Endometrium (tissue), 2 donors: ENCODE measurements around the gene EPB41L4A.

Source experiments
- FAIRE-seq: peaks from 2 replicates; lab custom pipeline; 2012; peaks lifted over from hg19 to GRCh38; lab: Jason Lieb, UNC
- donor health status: control.
- donor health status: control.

The EPB41L4A gene

DNA sequence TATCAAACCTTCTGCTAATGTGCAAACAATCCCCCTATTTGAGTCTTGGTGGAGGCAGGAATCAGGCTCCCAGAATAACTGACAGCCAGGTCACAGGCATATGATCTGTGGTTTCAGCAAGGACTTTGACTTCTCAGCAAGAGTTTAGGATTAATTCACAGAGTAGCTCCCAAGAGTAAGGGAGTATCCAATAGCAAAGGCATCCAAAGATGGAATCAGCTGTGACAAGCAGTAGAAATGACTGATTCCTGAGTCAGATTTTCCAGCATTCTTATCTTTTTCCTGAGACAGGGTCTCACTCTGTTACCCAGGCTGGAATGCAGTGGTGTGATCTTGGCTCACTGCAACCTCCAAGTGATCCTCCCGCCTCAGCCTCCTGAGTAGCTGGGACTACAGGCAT is 108.3 kb downstream of the EPB41L4A start:
- FAIRE-seq, result no peak

DNA sequence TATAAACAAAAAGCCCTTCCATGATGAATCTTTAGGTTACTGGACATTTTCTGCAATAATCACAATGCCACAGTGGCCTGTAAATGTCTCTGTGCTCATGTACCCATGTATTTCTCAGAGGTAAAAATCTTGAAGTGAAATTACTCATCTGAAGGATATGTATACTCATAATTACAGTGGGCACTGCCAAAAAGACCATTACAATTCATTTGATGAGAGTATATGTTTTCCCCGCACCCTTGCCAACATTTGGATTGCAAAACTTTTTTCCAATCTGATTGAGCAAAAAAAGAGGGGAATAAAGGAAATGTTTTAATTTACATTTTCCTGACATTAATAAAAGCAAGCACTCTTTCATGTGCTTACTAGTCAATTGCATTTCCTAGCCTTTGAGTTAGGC is 110.5 kb downstream of the EPB41L4A start:
- no peak for FAIRE-seq

DNA sequence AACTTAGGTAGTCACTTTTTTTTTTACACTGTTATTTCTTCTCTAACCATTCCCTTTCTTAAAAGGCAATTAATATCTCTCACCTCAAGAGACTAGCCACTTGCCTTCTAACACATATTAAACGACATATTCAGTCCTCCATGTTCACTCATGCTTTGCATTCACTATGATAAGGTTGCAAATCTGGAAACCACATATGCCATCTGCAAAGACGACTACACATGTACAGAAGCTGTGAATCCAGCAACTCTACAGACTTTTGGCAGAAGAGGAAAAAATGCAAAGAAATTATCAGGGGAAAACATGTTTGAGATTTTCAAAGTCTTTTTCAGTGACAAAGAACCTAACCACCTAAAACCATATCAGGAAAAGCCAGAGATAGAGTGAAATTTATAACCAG is 112.1 kb downstream of the EPB41L4A start:
- FAIRE-seq, result no peak

DNA sequence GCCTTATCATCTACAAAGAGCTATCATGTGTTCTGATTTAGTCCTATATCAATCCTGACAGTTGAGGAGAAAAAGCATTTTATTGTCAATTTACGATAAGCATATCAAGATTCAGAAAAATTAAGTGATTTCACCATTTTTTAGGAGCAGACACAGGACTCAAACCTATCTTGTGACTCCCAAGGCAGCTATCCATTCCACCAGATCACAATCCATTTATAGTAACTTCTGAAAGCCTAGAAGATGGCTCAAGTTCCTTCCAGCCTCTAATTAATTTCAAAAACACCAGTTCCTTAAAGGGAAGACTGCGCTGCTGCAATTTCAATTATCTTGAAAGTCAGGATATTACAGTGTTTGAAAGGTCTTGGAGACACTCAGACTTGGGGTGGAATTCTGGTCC is 114.3 kb downstream of the EPB41L4A start:
- FAIRE-seq, result no peak

DNA sequence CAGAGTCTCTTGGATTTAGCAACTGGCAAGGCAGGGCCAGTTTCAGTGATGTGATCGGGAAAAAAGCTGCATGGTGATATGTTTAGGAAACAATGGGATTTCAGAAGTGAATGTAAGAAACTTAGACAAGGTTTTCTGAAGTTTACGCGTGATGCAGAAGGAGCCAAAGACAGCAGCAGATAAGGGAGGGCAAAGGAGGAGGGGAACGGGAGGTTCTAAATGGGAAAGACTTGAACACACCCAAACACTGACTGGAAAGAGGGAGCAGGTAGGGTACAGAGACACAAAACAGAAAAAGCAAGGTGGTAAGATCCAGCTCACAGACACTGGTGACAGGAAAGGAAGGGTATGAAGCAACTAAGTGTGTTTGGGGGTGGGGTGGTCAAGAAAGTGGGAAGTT is 115.4 kb downstream of the EPB41L4A start:
- no peak for FAIRE-seq

DNA sequence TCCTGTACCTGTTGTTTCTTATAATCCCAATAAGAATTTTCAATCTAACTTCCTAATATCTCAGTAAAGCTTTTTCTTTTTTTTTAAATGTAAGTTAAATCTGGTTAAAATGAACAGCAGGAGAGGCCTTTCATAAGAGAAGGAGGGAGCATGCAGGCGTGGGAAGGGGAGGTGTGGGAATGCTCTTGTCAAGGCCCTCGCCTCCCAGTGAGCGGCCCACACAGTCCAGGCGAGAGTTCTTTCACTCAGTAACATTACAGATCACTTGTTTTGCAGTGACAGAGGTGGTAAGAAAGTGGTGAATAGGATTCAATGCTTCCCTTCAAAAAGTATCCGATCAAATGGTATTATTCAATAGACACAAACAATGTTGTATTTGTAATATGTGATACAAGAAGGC is 125.0 kb downstream of the EPB41L4A start:
- no peak for FAIRE-seq

DNA sequence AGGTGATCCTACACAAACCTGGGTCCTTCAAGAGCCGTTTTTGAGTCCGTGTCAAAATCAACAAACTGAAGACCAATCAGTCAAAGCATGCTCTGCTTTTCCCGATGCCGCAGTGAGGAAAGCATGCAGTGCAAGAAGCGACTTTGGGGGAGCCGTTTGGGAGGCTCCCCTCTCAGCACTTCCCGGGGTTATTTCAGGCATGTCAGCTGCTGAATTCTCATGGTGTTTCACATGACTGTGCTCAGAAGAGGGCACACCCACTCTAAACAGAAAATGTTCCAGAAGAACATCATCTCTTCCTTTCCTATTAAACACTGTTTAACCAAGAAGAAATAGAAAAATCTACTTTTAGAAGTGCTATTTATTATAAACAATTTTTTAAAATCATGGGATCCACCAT is 125.5 kb downstream of the EPB41L4A start:
- FAIRE-seq, result no peak

DNA sequence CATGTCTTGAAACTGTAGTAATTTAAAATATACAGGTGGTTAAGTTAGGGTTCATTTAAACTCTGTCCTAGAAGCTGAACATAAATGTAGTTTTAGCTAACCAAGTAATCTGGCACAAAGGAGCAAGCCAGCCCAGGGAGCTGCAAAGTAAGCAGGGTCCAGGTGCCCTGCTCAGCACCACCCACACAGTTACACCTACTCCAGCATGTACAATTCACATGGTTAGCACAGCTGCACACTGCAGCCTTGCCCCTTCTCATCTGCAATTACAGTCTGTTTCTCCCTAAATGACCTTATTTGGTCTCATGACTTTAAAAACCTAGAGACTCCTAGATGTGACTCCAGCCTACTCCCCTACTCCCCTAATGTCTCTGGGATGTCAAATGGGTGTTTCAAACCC is 128.4 kb downstream of the EPB41L4A start:
- no peak for FAIRE-seq

DNA sequence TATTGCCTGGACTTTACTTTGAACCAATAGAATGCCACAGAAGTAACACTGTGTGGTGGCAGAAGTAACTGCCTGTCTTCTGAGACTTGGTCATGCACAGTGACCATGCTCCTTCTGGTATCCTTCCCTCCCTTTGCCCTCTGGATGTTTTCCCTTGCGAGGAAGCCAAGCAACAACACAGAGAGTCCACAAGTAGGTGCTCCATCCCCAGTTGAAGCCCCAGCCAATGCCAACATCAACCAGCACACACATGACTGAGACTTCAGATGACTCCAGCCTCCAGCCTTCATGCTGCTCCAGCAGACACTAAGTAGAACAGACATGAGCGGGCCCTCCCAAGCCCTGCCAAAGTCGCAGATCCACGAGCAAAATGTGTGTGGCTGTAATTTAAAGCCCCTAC is 129.6 kb downstream of the EPB41L4A start:
- no peak for FAIRE-seq

DNA sequence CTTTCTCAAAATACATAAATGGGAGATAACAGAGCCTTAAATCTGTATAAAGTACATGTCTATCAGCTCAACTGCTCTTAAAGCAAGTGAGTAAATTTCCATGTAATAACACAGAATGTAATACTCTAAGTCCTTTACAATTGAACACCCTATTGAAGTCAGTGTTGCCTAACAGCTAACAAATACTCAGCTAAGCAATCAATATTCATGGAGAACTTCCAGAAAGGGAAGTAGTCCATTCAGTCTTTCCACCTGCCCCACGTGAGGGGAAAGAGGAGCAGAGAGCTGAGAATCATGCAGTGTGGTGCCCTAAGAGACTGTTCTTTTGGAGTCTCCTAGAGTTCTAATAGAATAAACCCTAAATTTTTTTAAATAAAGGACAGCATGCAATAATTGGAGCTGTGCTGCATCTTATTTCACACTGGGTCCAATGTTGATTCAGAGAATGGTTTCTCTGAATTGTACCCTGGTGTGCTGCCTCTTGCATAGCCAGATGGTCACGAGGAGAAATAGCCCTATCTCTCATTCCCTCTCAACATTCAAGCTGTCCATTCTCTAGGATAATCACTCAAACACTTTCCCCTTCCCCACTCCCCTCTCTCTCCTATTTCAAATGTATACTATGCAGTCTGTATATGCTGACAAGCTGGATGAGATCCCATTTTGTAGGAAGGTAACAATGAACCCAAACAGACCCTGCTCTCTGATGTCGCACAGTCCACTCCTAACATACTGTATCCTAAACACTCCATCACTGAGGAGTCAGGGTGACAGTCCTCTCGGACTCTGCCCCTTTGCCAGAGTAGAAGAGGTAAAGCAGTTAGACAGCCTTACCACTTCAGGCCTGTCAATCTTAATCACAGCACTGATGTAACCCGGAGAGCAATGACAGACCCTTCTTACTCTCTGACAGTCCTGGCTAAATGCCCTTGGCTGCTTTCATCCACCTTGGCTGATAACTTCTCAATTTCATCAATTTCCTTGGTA is 134.8 kb downstream of the EPB41L4A start:
- no peak for FAIRE-seq

DNA sequence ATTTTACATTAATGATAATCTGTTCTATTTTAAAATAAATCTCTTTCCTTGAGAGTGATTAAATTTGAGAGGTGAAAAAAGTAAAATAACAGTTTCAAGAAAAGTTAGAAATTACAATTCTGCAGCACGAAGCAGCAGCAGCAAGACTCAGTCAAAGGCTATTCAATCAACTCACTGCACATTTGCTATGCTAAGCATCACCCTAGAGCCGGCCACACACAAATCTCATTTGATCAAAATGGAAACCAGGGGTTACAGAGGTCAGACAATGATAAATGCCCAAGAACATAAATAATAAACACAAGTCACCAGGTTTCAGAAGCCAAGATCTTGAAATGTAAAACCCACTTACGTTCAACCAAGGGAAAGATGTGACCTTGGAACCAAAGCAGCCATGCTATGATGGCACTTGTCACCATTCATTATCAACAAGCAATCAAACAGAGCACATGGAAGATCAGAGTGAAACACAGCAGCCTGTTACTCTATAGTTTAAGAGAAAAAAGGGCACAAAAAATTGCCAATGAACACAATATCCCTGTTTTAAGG is 136.0 kb downstream of the EPB41L4A start:
- no peak for FAIRE-seq

DNA sequence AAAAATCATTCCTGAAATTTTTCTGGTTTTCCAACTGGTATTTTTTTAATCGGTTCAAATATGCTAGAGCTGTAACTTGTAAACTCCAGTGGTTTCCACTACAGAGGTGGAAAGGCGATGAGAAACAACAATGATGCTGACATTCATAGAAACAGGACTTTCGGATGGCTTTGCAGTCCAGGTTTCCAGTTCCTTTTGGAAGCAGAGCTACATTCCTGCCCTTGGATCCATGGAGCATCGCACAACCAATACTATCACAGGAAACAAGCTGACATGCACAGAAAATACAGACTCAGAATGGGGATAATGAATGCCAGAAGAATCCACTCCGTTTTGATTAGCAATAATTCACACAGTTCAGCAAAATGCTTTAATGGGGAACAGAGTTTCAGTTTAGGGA is 140.0 kb downstream of the EPB41L4A start:
- no peak for FAIRE-seq

DNA sequence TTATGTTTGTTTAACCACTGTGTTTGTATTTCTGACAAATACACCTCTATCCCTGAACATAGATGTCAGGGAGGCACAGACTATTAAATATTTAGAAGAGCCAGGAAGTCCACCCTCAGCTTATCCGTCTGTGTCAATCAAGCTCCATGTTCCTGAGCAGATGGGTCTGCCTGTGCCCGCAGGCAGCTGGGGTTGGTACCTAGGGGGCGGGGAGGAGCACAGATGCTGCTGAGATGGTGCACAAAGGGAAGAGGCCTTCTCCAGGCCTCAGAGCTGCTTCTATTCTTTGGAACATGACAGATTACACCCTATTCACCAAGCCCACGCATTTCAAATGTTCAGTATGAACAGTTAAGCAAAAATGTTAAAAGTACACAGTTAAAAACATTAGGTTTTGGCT is 142.1 kb downstream of the EPB41L4A start:
- no peak for FAIRE-seq

DNA sequence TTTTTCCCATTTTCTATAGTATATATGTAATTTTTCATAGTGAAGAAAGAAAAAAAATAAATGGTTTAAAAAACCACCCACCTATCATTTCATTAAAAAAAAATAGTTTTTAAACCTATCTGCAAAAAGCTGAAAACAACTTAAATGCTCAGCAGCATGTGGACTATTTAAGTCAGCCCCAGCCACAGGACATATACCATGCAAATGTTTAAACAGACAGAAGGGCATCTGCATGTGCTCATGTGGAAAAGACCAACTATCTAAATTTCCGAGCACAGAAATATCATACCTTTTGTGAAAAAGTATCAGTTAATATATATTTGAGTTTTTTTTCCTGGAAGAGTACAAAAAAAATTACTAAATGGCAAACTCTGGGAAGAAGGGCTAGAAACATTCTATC is 143.4 kb downstream of the EPB41L4A start:
- no peak for FAIRE-seq

DNA sequence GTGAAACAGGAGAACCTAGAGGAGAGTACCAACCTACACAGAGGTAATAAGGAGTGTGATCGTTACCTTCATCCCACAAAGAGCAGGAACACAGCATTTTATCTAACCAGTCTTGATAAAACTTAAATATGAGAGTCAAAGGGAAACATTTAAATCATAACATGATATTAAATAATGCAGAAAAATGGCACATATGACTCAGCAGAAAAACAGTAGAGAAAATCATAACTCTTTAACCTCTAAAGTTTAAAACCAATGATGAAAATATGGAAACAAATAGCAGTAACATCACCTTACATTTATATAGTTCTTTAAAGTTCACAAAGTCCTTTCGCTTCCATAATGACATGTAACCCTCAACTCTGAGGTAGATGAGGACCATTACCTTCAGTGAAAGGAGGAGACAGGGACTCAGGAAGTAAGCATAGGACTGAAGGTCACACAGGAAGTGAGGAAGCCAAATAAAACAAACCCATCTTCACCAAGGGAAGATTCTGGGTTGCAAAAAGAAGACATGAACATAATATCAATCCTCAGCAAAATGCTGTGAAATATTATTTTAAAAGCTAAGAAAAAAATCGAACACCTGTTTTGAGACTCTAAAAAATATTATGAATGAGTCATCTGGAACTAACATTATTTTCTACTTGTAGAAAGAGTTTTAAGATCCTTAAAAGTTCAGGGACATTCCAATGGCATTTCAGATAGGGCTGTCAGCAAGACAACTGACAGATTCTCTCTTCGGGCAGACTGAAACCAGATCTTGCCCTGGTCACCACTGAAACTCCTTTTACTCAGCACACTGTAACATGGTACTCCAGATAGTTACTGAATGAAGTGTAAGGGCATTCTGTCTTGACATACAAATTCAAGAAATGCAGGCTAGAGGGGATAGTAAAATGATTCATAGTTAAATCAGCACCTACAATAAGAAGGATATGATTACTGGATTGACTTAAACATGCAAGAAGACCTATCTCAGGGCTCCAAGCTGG is 148.5 kb downstream of the EPB41L4A start:
- FAIRE-seq, result no peak

DNA sequence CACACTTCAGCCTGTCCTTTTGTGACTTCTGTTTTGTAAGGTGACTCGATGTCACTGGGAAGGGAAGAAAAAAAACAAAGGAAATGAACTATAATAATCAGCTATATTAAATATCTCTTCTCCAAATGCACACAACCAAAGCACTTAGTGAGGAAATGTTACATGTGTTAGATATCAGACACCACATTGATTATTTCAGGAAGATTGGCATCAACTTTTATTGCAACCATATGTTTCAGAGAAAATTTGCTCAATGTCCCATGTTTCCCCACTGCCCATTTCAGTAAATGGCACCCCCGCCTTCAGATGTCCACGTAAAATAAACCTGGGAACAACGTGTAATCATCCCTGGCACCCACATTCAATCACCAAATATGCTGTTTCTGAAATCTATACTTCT is 151.8 kb downstream of the EPB41L4A start:
- no peak for FAIRE-seq

DNA sequence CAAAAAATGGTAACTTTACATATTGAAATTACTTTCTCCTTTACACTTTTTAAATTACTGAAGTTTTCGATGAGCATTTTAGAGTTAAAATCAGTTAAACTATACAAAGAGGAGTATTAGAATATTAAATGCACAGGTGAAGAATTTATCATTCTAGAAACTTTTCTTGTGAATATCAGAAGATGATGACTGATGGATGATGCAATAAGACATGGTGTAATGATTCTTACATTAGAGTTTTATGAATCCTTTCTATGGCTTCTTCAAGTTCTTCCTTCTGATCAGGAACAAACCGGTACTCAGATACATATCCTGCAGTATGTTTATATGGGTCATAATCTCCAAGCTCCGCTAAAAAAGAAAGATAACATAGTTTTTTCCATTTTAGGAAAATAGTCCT is 154.4 kb downstream of the EPB41L4A start:
- FAIRE-seq, result no peak

DNA sequence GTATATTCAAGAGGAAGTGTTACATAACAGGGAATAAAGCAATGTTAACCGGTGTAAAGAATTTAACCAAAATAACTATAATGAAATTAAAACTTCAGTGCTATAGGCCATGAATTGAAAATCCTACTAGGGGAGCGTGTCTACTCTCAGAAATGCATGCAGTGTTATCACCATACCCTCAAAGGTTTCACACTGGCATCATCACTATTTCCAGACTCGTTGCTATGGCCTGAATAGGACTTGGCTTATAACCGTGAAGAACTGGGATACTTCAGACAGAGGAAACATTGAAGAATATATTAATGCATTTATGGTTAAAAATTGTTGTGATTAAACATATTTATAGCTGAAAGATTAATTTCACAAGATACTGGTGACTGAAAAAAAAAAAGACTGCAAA is 154.9 kb downstream of the EPB41L4A start:
- no peak for FAIRE-seq

DNA sequence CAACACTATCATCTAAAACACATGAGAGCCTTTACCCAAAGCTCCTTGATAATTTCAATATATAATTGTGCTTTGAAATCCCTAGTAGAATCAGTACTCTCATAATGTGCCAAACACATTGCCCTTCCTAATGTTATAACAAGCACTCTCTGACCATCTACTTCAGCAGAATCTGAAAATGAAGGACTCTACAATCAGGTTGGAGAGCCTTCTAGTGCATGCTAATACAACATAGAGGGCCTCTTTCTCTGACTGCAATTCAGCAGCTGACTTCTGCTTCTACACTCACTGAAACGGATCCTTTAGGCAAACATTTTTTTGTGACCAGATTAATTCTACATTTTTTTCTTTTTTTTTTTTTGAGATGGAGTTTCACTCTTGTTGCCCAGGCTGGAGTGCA is 155.6 kb downstream of the EPB41L4A start:
- no peak for FAIRE-seq

DNA sequence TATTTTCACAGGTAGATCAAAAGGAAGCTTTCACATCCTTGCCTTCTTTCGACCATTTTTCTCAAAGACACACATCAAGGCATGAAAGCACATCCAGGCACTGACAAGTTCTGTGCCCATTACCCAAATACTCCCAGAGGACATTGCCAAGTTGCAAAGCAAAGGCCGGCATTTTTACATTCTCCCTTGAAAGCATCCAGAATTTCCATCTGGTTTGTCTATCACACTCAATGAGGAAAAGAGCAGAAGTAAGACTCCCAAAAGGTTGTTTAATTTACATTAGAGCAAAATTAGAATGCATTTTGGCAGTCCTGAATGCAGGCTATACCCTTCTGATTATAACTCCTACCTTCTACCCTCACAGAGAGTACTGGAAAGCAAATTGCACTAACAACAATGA is 160.5 kb downstream of the EPB41L4A start:
- no peak for FAIRE-seq

DNA sequence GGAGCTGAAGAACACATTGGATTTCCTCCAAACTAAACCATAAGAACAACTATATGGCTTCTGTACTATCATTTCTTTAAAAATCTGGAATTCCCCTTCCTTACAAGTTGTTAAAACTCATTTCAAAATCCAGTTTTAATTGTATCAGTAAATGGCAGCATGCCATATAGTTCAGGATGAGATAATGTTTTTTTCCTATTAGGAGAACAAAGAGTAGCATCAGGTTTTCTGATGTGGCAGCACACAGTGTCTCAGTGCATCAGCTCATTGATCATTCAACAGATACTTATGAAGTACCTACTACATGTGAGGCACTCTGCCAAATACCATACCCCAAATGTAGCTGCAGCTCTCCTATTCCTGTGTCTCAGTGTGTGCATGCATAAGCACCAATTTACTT is 161.1 kb downstream of the EPB41L4A start:
- FAIRE-seq, result no peak

DNA sequence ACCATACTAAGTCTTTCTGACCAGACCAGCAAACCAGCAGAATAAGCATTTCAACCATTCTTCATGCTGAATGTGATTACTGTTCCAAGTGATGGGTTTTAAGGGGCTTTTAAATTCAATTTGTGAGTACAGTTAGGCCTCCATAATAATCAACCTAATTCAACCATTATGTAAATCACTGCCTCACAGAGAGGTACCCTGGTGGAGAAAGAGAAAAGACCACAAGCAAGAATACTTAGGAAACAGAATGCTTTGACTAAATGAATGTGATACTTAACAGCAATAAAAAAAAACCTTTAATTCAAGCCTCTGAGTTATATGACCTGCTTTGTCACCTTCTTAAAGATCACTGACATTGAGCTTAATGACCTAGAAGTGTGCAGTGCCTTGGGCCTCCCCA is 162.1 kb downstream of the EPB41L4A start:
- FAIRE-seq, result no peak

DNA sequence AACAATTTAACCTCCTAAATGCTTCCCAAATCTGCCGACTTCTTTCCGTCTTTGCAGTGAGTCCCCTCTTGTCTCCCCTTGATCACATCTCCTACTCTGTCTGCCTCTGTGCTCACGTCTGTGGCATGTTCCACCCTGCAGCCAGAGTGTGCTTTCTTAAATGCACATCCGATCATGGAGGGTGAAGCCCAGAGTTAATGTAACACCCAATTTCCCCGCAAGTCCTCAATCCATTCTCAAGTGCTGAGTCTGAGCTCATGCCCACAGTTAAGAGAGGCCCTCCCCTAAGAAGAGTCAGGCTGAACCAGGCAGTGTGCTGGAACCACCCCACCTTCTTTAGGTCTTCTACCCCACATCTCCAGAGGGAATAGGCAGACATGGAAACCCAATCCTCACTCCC is 164.8 kb downstream of the EPB41L4A start:
- FAIRE-seq, result no peak
